HG03457 (cell line): ENCODE data around the gene PID1.

ENCODE experiments used
- ATAC-seq: cut with Tn5 transposase; IDR thresholded peaks from one replicate; pipeline ENCODE4 v1.9.1; 2021; ENCODE audit warnings: moderate number of reproducible peaks; ENCODE audit not compliant: unreplicated experiment

The PID1 gene

GRCh38 chr2:229261599-229261998 lies 9.5 kb downstream of the PID1 start:
- no peak for ATAC-seq

DNA sequence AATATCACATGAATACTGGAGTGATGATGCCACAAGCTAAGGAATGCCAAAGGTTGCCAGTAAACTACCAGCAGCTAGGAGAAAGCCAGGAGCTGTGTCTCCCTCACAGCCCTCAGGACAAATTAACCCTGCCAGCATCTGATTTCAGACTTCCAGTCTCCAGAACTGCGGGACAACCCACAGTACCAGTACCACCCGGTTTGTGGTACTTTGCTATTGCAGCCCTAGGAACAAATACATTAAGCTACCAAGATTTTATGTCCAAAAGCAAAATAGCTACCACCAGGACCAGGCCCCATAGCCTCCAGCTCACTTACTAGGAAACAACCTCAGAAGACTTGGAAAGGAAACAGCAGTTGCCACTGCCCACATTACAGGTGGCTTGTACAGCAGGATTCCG lies 10.0 kb downstream of the PID1 start:
- no peak for ATAC-seq

DNA sequence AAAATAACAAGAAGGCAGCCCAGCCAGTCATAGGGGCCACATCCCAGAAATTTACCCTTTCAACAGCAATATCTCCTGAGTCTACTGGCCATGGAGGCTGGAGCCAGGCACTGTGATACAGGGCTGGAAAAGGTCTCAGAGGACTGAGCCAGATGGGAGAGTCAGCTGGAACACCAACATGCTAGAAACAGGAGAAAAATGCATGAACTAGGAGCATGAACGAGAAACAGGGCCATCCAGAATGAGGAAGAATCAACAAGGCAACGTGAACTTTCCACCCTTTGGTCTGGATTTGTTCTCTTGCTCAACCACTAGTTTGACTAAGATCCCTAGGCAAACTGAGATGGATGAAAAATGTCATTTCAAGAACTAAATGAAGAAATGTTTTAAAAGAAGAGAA lies 13.1 kb downstream of the PID1 start:
- ATAC-seq, result no peak

DNA sequence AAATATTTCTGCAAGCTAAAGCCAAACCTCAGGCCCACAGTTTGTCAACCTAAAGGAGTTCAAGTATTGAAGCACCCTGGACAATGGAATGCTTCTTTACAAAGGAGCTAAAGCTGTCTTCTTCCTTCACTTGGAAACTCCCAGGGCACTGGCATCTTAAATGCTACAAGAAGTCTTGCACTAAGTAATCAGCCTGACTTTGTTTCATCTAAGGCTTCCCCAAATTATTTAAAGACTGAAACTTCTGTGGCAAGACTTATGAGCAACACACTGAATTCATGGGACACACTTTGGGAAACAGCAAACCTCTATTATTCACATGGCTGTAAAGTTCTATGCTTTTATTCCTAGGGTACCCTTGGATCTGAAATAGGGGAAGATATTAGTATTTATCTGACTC lies 14.7 kb downstream of the PID1 start:
- no peak for ATAC-seq

- ATAC-seq, result no peak
Observed at GRCh38 chr2:229254206-229254605, 16.9 kb downstream of the PID1 start.

DNA sequence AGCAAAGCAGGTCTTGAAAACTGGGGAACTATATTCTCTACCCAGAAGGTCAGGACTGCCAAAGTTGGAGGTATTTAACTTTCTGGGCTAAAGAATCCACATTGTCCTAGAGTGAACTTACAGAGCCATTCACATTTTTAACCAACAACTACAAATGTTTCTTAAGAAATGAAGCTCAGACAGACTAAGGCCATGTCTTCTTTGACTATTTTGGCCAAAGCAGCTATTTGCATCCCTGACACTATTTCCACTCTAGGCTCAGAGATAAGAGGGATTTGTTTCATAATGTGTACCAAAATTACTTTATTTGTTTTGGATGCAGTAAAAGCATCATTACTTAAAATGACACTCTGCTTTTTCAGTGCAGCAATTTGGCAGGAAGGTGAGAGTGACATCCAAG lies 18.1 kb downstream of the PID1 start:
- no peak for ATAC-seq

- no peak for ATAC-seq
Observed at GRCh38 chr2:229252280-229252679, 18.8 kb downstream of the PID1 start.

- ATAC-seq, result no peak
Observed at GRCh38 chr2:229249536-229249935, 21.6 kb downstream of the PID1 start.

DNA sequence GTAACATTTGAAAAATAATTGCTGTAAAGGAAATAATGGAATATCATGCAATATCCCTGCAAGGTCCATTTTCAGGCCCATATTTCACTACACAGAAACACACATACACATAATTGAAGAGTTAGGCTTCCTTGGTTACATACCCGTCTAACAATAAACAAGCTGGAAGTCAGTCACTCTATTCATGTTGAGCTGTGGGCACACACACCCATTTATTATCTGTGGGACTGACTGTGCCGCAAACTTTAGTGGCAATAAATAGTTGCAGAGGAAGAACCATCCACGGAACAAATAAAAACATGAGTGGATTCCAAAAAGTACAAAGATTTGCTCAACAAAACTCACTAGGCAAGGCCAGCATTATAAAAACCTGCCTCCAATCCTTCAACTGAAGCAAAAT lies 24.8 kb downstream of the PID1 start:
- ATAC-seq, result no peak

GRCh38 chr2:229244975-229245374 lies 26.1 kb downstream of the PID1 start:
- no peak for ATAC-seq

DNA sequence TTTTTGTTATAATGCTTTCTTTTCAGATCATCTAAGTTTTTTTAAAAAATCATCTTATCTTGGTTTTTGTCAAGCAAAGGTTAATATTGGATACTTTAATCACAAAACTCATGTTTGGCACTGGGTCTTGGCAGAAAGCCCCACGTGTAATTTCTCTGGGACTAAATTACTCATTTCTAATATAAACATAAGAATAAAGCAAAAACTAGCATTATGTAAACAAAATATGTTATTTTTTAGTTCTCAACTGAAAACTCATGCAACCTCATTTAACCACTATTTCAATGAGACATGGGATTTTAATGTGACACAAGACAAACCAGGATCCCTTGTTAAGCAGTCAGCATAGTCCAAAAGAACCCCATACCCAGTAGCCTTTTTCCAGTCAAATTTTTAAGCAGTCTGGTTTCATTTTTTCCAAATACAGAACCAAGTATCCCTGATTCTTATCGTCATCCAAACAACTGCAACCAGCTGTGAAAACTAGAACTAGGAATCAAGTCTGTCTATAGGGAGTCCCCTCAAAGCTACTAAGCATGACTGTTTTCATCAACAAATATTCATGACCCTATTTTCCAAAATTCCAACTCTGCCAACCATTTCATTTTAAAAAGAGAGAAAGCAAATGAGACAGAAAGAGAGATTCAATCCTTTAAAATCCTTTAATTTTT lies 27.1 kb downstream of the PID1 start:
- ATAC-seq, result no peak

GRCh38 chr2:229240984-229241491 lies 30.0 kb downstream of the PID1 start:
- ATAC-seq, result no peak

- ATAC-seq, result no peak
Observed at GRCh38 chr2:229239021-229239420, 32.1 kb downstream of the PID1 start.

DNA sequence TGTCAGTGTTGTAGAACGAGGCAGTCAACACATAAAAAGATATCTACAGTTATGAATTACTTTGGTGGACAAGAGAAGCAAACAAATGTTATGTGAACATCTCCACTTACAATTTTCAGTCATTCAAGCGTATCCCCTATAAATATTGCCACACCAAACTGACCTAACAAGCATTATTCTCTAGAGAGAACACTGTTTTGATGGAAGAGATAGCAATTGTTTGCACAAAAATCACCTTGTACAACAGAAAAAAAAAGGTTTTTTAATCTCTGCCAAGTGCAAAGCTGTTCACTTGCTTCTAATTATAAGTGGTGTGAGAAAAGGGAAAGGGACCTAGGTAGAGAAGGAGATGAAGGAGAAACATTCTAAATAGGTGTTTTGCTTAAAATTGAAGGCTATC lies 33.8 kb downstream of the PID1 start:
- ATAC-seq, result no peak

DNA sequence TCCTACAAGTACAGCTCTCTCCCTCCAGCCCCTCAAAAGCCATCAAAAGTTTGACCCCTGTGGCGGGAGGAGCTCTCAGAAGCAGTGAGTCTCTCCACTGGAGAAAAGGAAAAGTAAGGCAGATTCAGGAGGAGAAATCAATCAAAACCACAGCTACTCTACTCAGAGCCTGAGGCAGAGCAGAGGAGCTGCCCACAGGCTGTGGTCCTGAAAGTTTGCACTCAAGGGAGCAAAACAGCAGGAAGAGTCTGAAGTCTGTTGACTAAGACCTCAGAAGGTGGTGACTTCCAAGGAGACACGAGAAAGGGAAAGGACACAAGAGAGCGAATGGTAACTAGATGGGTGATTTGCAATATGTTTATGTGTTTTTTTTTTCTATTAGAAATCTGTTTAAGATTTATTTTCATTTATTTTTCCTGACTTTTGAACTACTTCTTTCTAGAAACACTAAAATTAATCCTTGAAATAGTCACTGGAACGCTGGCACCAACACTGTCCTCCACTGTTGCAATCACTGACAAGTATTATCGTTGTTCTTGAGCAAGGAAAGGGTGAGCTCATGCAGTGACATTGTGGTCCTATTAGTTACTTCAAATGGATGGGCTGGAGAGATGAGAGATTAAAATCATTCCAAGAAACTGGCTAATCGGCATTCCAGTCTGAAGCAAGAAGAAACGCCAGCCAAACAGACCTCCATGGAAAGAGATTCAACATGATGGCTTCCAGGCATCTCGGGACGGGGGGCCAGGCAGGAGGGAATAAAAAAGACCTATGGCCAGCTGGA lies 35.8 kb downstream of the PID1 start:
- no peak for ATAC-seq

DNA sequence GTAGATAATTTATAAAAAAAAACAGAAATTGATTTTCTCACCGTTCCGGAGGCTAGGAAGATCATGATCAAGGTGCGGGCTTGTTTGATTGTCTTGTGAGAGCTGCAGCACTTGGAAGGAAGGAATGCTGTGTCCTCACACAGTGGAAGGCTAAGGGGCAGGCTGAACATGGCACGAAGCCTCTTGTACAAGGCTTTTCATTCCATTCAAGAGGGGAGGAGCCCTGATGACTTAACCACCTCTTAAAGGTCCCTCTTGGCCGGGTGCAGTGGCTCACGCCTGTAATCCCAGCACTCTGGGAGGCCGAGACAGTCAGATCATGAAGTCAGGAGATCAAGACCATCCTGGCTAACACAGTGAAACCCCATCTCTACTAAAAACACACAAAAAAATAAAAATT lies 39.2 kb downstream of the PID1 start:
- ATAC-seq, result no peak

- ATAC-seq, result no peak
Observed at GRCh38 chr2:229231328-229231868, 39.7 kb downstream of the PID1 start.

GRCh38 chr2:229230911-229231310 lies 40.2 kb downstream of the PID1 start:
- no peak for ATAC-seq

DNA sequence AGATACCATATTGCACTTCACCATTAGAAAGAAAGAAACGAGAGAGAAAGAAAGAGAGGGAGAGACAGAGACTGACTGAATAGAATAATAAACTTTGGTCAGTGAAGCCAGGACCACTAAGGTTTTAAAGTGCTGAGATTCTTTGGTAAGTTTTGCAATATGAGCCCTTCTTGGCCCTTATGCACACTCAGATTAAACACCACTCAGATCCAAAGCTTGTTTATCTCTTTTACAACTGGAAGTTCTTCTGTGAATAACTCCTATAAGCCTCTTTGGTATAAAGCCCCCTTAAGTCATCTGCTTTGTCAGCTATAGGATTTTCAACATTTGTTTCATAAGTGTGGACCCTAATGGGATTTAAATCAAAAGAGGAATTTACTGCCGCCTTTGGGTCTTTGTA lies 40.8 kb downstream of the PID1 start:
- no peak for ATAC-seq

GRCh38 chr2:229226382-229226781 lies 44.7 kb downstream of the PID1 start:
- ATAC-seq, result no peak

DNA sequence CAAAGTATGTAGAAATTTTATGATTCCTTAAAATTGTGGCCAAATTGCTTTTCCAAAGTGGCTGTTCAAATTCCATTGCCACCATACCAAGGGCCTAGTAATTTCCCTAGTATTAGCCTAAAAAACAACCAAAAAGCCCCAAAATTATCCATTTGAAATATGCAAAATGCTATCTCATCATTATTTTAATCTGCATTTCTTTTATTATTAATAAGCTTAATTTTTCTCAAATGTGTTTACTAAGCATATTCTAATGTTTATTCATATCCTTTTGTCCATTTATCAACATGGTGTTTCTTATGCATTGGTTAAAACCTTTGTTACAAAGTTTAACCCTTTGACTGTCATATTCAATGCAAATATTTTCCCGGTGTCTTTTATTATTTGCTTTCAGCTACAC lies 48.0 kb downstream of the PID1 start:
- no peak for ATAC-seq

DNA sequence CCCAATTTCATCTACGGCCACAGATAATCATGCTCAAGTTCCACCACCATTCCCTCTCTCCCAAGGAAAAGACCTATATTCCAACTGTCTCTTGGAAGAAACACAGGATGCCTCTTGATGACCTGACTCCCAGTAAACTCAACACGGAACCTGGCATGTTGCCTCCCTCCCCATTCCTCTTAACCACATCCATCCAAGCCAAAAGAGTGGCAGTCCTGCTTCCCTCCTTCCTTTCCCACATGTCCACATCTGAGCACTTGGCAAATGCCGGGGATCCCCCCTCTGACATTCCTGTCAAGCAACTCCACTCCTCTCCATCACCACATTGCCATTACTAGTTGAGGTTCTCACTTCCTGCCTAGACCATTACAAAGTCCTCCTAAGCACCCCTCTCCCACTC lies 49.4 kb downstream of the PID1 start:
- no peak for ATAC-seq
